H9 (cell line): ENCODE data around the gene NAA16. TPM values are rescaled to one million over a fixed set of nuclear protein-coding genes. Genes with fewer than 3 reads are reported as not detected.

Source experiments
- DNase-seq: peaks from one replicate; pipeline ENCODE4 v3.0.0-alpha.2; 2017
- H2AFZ ChIP-seq: one replicate; pipeline ENCODE4 v1.6.1; 2013; ENCODE audit warnings: mild to moderate bottlenecking, low read length, control low read depth, moderate library complexity
- H2AK5ac ChIP-seq: 2 replicates; pipeline ENCODE4 v1.6.1; 2013; ENCODE audit warnings: low read length, control low read depth, mixed read lengths; ENCODE audit not compliant: insufficient read length
- H2BK120ac ChIP-seq: one replicate; pipeline ENCODE4 v1.6.1; 2013; ENCODE audit warnings: low read depth, mild to moderate bottlenecking, low read length, control low read depth, inconsistent platforms; ENCODE audit not compliant: poor library complexity, severe bottlenecking
- H2BK12ac ChIP-seq: 2 replicates; pipeline ENCODE4 v1.6.1; 2013; ENCODE audit warnings: low read length, control low read depth, mixed read lengths, low read depth; ENCODE audit not compliant: insufficient read length
- H2BK15ac ChIP-seq: 2 replicates; pipeline ENCODE4 v1.6.1; 2013; ENCODE audit warnings: low read depth, low read length, control low read depth
- H2BK20ac ChIP-seq: one replicate; pipeline ENCODE4 v1.6.1; 2013; ENCODE audit warnings: low read depth, mild to moderate bottlenecking, low read length, control low read depth, inconsistent platforms; ENCODE audit not compliant: poor library complexity, severe bottlenecking
- H2BK5ac ChIP-seq: 2 replicates; pipeline ENCODE4 v1.6.1; 2013; ENCODE audit warnings: low read length, control low read depth, mixed read lengths; ENCODE audit not compliant: insufficient read length
- H3K14ac ChIP-seq: 2 replicates; pipeline ENCODE4 v1.6.1; 2013; ENCODE audit warnings: low read length, control low read depth; ENCODE audit not compliant: insufficient read depth
- H3K18ac ChIP-seq: 2 replicates; pipeline ENCODE4 v1.6.1; 2013; ENCODE audit warnings: low read depth, mild to moderate bottlenecking, mixed read lengths, low read length, control low read depth; ENCODE audit not compliant: insufficient read length
- H3K23ac ChIP-seq: 2 replicates; pipeline ENCODE4 v1.6.1; 2013; ENCODE audit warnings: low read length, control low read depth, mixed read lengths, low read depth; ENCODE audit not compliant: insufficient read length
- H3K23me2 ChIP-seq: 2 replicates; pipeline ENCODE4 v1.6.1; 2013; ENCODE audit warnings: low read depth, mild to moderate bottlenecking, mixed read lengths, low read length, control low read depth; ENCODE audit not compliant: insufficient read length, poor library complexity, severe bottlenecking
- H3K27ac ChIP-seq: 2 replicates; pipeline ENCODE4 v1.5.1; 2013; ENCODE audit warnings: low read length, control low read depth, mixed read lengths, low read depth; ENCODE audit not compliant: insufficient read length
- H3K27me3 ChIP-seq: 2 replicates; pipeline ENCODE4 v1.6.1; 2013; ENCODE audit warnings: low read length, control low read depth, inconsistent platforms; ENCODE audit not compliant: insufficient read depth
- H3K4ac ChIP-seq: 2 replicates; pipeline ENCODE4 v1.6.1; 2013; ENCODE audit warnings: low read depth, mild to moderate bottlenecking, control low read depth, inconsistent platforms, low read length, moderate library complexity
- H3K4me1 ChIP-seq: 2 replicates; pipeline ENCODE4 v1.6.1; 2013; ENCODE audit warnings: low read length, control low read depth, inconsistent platforms; ENCODE audit not compliant: insufficient read depth
- H3K4me2 ChIP-seq: 2 replicates; pipeline ENCODE4 v1.6.1; 2013; ENCODE audit warnings: low read length, control low read depth, mixed read lengths; ENCODE audit not compliant: insufficient read length, insufficient read depth
- H3K56ac ChIP-seq: 2 replicates; pipeline ENCODE4 v1.6.1; 2013; ENCODE audit warnings: low read depth, mild to moderate bottlenecking, mixed read lengths, low read length, control low read depth; ENCODE audit not compliant: insufficient read length
- H3K79me1 ChIP-seq: 2 replicates; pipeline ENCODE4 v1.6.1; 2013; ENCODE audit warnings: low read depth, mild to moderate bottlenecking, moderate library complexity, low read length, control low read depth, inconsistent platforms; ENCODE audit not compliant: insufficient read depth, poor library complexity, severe bottlenecking
- H3K79me2 ChIP-seq: 2 replicates; pipeline ENCODE4 v1.6.1; 2013; ENCODE audit warnings: low read length, control low read depth, inconsistent platforms; ENCODE audit not compliant: insufficient read depth
- H3K9ac ChIP-seq: 2 replicates; pipeline ENCODE4 v1.6.1; 2013; ENCODE audit warnings: low read length, control low read depth, mixed read lengths; ENCODE audit not compliant: insufficient read length; ENCODE audit errors: extremely low read depth
- H3K9me3 ChIP-seq: one replicate; pipeline ENCODE4 v1.6.1; 2013; ENCODE audit warnings: low read depth, low read length, inconsistent platforms; ENCODE audit not compliant: control insufficient read depth
- H3T11ph ChIP-seq: one replicate; pipeline ENCODE4 v1.6.1; 2013; ENCODE audit warnings: mild to moderate bottlenecking, low read length, control low read depth, inconsistent platforms
- H4K20me1 ChIP-seq: one replicate; pipeline ENCODE4 v1.6.1; 2013; ENCODE audit not compliant: control insufficient read depth, insufficient read length, insufficient read depth
- H4K5ac ChIP-seq: 2 replicates; pipeline ENCODE4 v1.6.1; 2013; ENCODE audit warnings: low read depth, mild to moderate bottlenecking, mixed read lengths, low read length, control low read depth; ENCODE audit not compliant: insufficient read length
- H4K8ac ChIP-seq: replicated peaks from 2 replicates; pipeline ENCODE4 v1.6.1; 2013; ENCODE audit warnings: low read length, control low read depth, mixed read lengths, low read depth; ENCODE audit not compliant: insufficient read length
- H4K91ac ChIP-seq: 2 replicates; pipeline ENCODE4 v1.6.1; 2013; ENCODE audit warnings: low read depth, mild to moderate bottlenecking, moderate library complexity, mixed read lengths, low read length, control low read depth; ENCODE audit not compliant: insufficient read length
- H3K27ac Mint-ChIP-seq, 3 experiments: 2 replicates in 2 of 3; 3 replicates in 1 of 3; pipeline ENCODE4 v1.8.0; 2020 to 2021; ENCODE audit warnings: mixed read lengths in 3 of 3, mild to moderate bottlenecking in 1 of 3, moderate library complexity in 1 of 3
- H3K27me3 Mint-ChIP-seq: 2 replicates; pipeline ENCODE4 v1.8.0; 2021; ENCODE audit warnings: low read depth, mild to moderate bottlenecking, moderate library complexity, mixed read lengths
- H3K36me3 Mint-ChIP-seq, 3 experiments: 2 replicates in 2 of 3; 3 replicates in 1 of 3; pipeline ENCODE4 v1.8.0; 2020 to 2021; ENCODE audit warnings: low read depth in 3 of 3, mixed read lengths in 3 of 3; ENCODE audit not compliant: insufficient read depth in 1 of 3
- H3K4me1 Mint-ChIP-seq, 2 experiments: 2 replicates each; pipeline ENCODE4 v1.8.0; 2020; ENCODE audit warnings: mixed read lengths in 2 of 2
- H3K4me3 Mint-ChIP-seq, 2 experiments: 2 replicates in 1 of 2; 3 replicates in 1 of 2; pipeline ENCODE4 v1.8.0; 2020 to 2021; ENCODE audit warnings: mild to moderate bottlenecking in 2 of 2, mixed read lengths in 2 of 2, moderate library complexity in 1 of 2
- H3K9me3 Mint-ChIP-seq, 2 experiments: 2 replicates in 1 of 2; 3 replicates in 1 of 2; pipeline ENCODE4 v1.8.0; 2020; ENCODE audit warnings: mild to moderate bottlenecking in 2 of 2, mixed read lengths in 2 of 2, moderate library complexity in 1 of 2
- WGBS: extraction: QIAGEN DNeasy Blood & Tissue Kit; methylation state at CpG from one replicate; pipeline ENCODE4 v1.1.7; 2013; ENCODE audit warnings: missing lambda C conversion rate, low lambda C conversion rate, mixed read lengths; ENCODE audit not compliant: insufficient read length; ENCODE audit errors: extremely low coverage; 5-methylcytosine and 5-hydroxymethylcytosine counted together
- total RNA-seq: library from RNA; stranded (reverse); gene quantifications from 2 replicates; pipeline ENCODE4 v1.2.1, GENCODE V29; 2021
- TF ChIP-seq, protein P1 (sequence below): fragments of 200-600 bp; sonication (generic); conservative IDR thresholded peaks from 3 replicates; pipeline ENCODE4 v1.8.0; 2021; ENCODE audit warnings: antibody characterized with exemption, mild to moderate bottlenecking

NAA16 gene
- total RNA-seq, 1 experiment from 2014 or later: 37.7 TPM

DNA sequence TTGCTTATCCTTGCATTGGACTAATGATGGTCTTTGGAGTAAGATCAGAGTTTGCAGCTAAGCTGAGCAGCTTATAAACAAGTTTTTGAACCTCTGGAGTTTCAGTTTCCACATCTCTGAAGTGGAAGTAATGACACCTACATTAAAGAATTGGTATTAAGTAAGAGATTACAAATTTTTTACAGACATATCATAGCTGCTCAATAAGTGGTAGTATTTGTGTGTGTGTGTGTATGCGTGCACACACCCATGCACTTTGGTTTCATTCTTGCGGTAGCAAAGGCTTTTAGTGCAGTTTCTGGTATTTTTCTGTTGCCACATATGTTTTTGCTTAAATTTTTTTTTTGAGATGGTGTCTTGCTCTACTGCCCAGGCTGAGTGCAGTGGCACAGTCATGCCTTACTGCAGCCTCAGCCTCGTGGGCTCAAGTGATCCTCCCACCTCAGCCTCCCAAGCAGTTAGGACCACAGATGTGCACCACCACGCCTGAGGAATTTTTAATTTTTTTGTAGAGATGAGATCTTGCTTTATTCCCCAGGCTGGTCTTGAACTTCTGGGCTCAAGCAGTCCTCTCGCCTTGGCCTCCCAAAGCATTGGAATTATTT, 4.5 kb downstream of the NAA16 start:
- Mint-ChIP-seq H3K4me3 (no peak overlapping the region), H3K4me1 (peaks cover 31 to 34% of the 10 kb centered on the region in 2 experiments), H3K27me3 (no peaks in the 10 kb centered on the region), H3K36me3 (peaks cover 7 to 31% (median 26%) of the 10 kb centered on the region in 3 experiments; a peak in 6 of 7 replicates), H3K27ac (peak overlapping the region; percentile 14 to 79 (median 34); a peak in 4 of 7 replicates), H3K9me3 (no peaks in the 10 kb centered on the region)
- Histone ChIP-seq H3K56ac (no peak overlapping the region), H2AFZ (no peak overlapping the region), H4K5ac (no peak overlapping the region), H3T11ph (no peak overlapping the region), H2BK5ac (no peak overlapping the region), H2BK15ac (no peak overlapping the region), H2BK120ac (no peak overlapping the region), H3K23ac (no peak overlapping the region), H3K4ac (no peak overlapping the region), H3K27me3 (no peaks in the 10 kb centered on the region), H3K23me2 (peaks cover 6% of the 10 kb centered on the region), H4K91ac (no peak overlapping the region), H3K79me1 (peaks cover 4% of the 10 kb centered on the region), H3K27ac (no peak overlapping the region), H3K14ac (no peak overlapping the region), H2AK5ac (no peak overlapping the region), H3K79me2 (peaks cover 44% of the 10 kb centered on the region), H2BK20ac (no peak overlapping the region), H3K9me3 (no peaks in the 10 kb centered on the region), H2BK12ac (no peak overlapping the region), H4K20me1 (no peaks in the 10 kb centered on the region), H3K18ac (no peak overlapping the region), H3K4me2 (peak overlapping the region; percentile 44), H4K8ac (no peak overlapping the region), H3K9ac (no peak overlapping the region), H3K4me1 (peaks cover 9% of the 10 kb centered on the region)
- no peak for DNase-seq
- WGBS: no CpG with 5 or more reads among the region's 5 CpGs
- TF ChIP-seq, protein P1, sequence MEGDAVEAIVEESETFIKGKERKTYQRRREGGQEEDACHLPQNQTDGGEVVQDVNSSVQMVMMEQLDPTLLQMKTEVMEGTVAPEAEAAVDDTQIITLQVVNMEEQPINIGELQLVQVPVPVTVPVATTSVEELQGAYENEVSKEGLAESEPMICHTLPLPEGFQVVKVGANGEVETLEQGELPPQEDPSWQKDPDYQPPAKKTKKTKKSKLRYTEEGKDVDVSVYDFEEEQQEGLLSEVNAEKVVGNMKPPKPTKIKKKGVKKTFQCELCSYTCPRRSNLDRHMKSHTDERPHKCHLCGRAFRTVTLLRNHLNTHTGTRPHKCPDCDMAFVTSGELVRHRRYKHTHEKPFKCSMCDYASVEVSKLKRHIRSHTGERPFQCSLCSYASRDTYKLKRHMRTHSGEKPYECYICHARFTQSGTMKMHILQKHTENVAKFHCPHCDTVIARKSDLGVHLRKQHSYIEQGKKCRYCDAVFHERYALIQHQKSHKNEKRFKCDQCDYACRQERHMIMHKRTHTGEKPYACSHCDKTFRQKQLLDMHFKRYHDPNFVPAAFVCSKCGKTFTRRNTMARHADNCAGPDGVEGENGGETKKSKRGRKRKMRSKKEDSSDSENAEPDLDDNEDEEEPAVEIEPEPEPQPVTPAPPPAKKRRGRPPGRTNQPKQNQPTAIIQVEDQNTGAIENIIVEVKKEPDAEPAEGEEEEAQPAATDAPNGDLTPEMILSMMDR: no peak
